COLO668 (cell line): ENCODE results near the gene CD82.

ENCODE experiments used
- DNase-seq: peaks from one replicate; lab custom pipeline; 2025; ENCODE audit not compliant: unreplicated experiment; lab: John Stamatoyannopoulos, UW

CD82 gene

DNA sequence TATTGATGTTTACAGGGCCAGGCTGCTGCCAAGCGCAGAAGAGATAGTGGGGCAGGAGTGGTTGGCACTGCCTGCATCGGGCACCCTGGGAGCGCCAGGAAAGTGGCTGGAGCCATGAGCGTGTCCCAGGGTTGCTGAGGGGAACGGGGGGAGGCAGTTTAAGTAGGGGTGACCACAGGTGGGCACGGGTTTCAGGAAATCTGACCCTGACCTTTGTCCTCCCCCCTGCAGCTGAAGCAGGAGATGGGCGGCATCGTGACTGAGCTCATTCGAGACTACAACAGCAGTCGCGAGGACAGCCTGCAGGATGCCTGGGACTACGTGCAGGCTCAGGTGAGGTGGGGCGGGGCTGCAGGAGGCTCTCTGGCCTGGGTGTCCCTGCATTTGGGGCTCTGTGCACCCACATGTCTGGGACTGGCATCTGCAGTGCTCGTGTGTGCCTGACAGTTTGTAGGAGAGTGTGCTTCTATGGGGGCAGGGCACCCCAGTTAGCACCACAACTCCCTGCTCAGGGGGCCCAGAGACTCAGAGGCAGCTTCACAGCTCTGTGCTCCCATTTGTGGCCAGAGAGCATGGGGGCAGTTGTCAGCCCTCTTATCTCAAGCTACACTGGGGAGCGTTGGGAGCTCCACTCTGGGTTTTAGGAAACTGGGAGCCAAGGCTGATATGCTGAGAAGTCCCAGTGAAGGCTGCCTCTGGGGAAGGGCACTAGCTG, 49.7 kb downstream of the CD82 start:
- no peak for DNase-seq

GRCh38 chr11:44615913-44616791, 50.7 kb downstream of the CD82 start:
- DNase-seq = no peak

GRCh38 chr11:44617671-44618461, 52.4 kb downstream of the CD82 start:
- no peak for DNase-seq

DNA sequence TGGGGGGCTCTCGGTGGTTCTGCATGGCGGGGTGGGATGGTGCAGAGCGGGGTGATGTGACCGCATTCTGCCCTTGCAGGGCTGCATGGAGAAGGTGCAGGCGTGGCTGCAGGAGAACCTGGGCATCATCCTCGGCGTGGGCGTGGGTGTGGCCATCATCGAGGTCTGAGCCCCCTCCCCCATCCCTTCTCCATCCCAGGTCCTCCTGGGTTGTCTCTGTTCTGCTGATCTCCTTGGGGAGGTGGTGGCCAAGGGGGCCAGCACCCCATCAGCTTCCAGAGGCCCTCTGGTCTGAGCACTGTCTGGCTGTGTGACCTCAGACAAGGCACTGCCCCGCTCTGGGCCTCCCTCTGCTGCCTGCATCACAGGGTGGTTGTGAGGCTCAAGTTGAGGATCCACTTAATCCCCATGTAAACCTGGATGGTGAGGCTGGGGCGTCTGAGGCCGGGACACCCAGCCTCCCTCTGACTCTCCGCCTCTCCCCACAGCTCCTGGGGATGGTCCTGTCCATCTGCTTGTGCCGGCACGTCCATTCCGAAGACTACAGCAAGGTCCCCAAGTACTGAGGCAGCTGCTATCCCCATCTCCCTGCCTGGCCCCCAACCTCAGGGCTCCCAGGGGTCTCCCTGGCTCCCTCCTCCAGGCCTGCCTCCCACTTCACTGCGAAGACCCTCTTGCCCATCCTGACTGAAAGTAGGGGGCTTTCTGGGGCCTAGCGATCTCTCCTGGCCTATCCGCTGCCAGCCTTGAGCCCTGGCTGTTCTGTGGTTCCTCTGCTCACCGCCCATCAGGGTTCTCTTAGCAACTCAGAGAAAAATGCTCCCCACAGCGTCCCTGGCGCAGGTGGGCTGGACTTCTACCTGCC, 53.3 kb downstream of the CD82 start:
- no peak for DNase-seq

GRCh38 chr11:44620328-44620725, 54.9 kb downstream of the CD82 start:
- DNase-seq = no peak

GRCh38 chr11:44621140-44621681, 55.7 kb downstream of the CD82 start:
- DNase-seq = peak; percentile 55

DNA sequence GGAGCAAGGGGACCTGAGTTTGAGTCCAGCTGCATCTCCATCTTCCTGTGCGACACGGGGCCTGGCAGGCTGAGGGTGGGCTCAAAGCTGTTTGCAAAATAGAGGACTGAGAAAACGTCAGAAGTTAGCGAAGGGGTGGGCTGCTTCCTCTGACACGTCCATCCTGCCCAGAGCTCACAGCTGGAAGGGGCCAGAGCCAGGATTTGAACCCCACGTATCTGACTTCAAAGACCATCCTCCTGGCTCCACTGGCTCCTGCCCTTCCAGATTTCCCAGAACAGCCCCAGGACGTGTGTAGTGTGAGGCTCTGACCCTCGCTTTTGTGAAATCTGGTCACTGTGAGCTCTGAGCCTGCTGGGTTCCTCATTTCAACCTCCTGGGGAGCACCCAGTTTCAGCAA, 56.3 kb downstream of the CD82 start:
- no peak for DNase-seq

- no peak for DNase-seq
Observed at GRCh38 chr11:44622190-44622650, 56.8 kb downstream of the CD82 start.

GRCh38 chr11:44622721-44623258, 57.3 kb downstream of the CD82 start:
- DNase-seq = no peak

DNA sequence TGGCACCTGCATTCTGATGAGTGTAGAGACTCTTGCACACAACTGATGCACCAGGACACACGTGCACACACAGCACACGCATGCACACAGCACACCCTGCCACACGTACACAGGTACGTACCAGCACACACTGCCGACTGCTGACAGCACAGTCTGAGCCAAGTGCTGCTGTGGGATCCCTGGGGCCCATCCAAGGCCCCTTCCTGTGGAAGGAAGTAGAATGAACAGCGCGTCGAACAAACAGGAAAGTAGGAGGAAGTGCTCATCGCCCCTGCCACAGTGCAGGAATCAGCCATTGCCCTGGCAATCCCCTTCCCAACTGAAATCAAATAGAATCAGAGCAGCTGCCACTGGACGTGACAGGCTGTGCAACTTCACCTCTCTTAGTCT, 57.9 kb downstream of the CD82 start:
- DNase-seq = no peak

DNA sequence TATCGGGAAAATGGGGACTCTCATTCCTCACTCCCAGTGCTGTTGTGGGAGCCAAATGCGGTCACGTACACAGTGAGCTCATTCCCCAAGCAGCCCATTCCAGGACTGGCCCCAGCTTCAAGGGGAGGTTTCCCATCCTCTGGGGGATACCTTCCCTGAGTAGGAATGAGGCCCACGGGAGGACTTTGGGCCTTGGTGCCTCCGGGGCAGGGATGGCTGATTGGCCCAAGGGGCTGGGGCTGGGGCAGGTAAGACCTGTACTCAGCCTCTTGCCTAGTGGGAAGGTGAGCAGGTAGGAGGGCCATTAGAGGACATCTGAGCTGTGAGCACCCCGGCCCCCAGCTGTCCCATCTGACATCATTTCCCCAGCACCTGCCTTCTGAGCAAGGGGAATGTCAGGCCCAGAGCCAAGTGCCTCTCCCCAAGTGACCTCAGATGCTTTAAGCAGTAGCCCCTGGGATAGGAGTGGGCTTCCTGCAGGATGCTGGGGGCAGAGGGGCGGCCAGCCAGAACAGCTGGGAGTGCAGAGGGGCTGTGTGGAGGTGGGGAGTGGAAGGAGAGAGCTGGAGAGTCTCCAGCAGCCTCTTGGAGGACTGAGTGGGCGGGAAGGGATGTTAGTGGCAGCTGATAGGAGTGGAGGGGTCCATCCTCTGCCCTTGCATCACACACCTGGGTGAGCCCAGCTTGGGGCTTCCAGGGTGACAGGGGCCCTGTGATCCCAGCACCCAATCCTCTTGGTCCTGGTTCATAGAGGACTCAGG, 58.4 kb downstream of the CD82 start:
- peak; percentile 51 for DNase-seq

GRCh38 chr11:44624761-44625221, 59.3 kb downstream of the CD82 start:
- DNase-seq = no peak

DNA sequence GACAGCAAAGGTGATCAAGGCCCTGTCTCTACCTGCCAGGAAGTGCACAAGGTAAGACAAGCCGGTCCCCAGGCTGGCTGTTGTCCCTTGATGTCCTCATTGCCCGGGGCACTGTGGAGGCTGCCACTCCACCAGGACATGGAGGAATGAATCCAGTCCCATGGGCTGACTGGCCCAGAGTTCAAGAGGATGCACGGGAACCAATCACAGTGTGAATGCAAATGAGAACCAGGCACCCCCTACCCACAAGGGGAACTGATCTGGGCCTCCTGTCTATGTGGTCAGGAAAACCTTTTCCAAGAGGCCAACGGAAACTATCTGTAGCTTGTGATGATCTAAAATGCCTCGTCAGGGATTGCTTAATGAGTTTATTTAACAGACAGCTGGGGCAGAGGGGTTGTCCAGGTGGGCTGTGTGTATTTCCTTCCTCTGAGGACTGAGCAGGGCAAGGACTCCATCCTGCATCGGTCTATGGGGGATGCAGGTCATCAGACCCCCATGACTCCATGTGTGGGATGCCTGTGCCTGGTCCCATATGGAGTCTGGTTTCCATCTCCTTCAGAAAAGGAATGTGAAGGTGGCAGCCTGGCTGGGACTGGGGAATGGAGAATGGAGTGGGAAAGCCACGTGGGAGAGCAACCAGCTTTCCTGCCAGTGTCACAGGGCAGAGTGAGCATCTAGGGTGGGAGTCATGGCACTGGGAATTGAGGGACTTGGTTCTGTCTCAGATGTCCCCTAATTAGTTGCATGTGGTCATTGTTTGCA, 60.5 kb downstream of the CD82 start:
- no peak for DNase-seq

DNA sequence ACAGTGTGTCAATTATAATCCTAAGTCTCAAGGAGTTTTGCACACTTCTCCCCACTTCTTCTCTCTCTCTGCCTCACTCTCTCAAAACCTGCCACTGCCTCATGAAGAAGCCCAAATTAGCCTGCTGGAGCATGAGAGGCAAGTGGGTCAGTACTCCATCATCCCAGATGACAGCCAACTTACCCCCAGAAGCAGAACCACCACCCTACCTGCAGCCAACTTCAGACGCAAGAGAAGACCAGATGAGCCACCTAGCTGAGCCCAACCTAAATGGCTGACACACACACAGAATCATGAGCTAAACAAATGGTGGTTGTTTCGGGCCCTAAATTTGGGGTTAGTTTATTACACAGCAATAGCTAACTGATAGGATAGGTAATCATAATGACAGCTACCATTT, 61.2 kb downstream of the CD82 start:
- no peak for DNase-seq

- DNase-seq = no peak
Observed at GRCh38 chr11:44627165-44627789, 61.8 kb downstream of the CD82 start.

DNA sequence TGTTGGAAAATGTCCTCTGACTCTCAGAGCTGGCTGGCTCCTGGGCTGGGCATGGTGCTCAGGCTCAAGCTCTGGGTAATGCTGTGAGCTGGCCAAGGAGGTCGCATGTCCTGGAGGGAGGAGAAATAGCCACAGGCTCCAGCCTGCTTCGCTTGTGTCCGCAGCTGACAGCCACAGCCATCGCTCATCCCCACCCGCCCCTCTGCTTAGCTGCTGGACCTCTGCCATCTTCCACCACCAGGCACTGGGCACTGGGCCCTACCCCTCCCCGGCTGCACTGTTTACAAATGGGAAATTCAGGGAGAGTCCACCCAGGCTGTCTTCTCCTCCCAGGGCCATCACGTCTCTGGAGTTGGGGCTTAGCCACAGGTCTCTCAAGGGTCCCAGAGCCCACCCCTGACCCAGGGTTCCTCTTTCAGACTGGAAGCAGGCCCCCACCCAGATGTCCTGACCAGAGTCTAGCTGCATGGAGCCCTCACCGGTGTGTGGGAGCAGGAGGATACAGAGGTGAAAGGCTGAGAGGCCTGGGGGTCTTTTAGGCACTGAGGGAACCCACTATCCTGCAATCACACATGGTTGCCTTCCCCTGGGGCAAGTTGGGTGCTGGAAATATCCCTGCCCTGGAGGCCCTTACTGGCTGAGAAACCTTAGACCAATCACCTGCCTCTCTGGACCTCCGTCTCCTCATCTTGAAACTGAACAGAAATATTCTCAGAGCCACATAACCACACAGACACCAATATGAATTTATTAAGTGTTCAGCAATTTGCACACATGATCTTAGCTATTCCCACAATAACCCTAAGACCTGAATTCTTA, 62.7 kb downstream of the CD82 start:
- peak; percentile 45 for DNase-seq
